SH-SY5Y (cell line): ENCODE measurements around the gene TACC3.

Experiments
- GATA2 ChIP-seq: IDR thresholded peaks from 2 replicates; pipeline ENCODE4 v1.6.1; 2011; ENCODE audit warnings: mild to moderate bottlenecking, low read depth, low read length
- GATA3 ChIP-seq: IDR thresholded peaks from 2 replicates; pipeline ENCODE4 v1.6.1; 2011; ENCODE audit warnings: low read depth, mild to moderate bottlenecking, low read length, moderate library complexity

- TF ChIP-seq GATA2 (no peak), GATA3 (no peak)
These were observed 36.7 kb upstream of the TACC3 start for GRCh38 chr4:1684506-1685234.
